AG09319 (cell line): ENCODE measurements around the gene CHST9.

ENCODE experiments used
- DNase-seq: peaks from one replicate; pipeline ENCODE4 v3.0.0-alpha.2; 2010; ENCODE audit warnings: low read depth; ENCODE audit errors: extremely low read depth
- CTCF ChIP-seq: IDR thresholded peaks from 2 replicates; pipeline ENCODE4 v1.5.1; 2011; ENCODE audit warnings: low read depth, mild to moderate bottlenecking, inconsistent platforms, low read length, moderate library complexity

The CHST9 gene

GRCh38 chr18:26961839-26962238 lies 223.3 kb downstream of the CHST9 start:
- TF ChIP-seq CTCF, result no peak
- no peak for DNase-seq

GRCh38 chr18:26960911-26961310 lies 224.2 kb downstream of the CHST9 start:
- TF ChIP-seq CTCF, result no peak
- DNase-seq, result no peak

- TF ChIP-seq CTCF, result no peak
- DNase-seq, result no peak
Observed at GRCh38 chr18:26956863-26957262, 228.2 kb downstream of the CHST9 start.

- no peak for TF ChIP-seq CTCF
- DNase-seq, result no peak
Observed at GRCh38 chr18:26948703-26949102, 236.4 kb downstream of the CHST9 start.

- no peak for DNase-seq
- TF ChIP-seq CTCF, result no peak
Observed at GRCh38 chr18:26943906-26944305, 241.2 kb downstream of the CHST9 start.

- no peak for DNase-seq
- no peak for TF ChIP-seq CTCF
Observed at GRCh38 chr18:26941584-26941983, 243.5 kb downstream of the CHST9 start.

GRCh38 chr18:26940744-26941398 lies 244.2 kb downstream of the CHST9 start:
- no peak for DNase-seq
- TF ChIP-seq CTCF, result no peak
